Neutrophil (primary cell): ENCODE measurements around the gene FSD1.

Source experiments
- H3K27ac ChIP-seq: fragments of 200-600 bp; sonication (generic); 2 replicates; pipeline ENCODE4 v1.5.1; 2016; ENCODE audit warnings: mild to moderate bottlenecking, moderate library complexity
- H3K27me3 ChIP-seq: fragments of 200-600 bp; sonication (generic); 2 replicates; pipeline ENCODE4 v1.6.0; 2016; ENCODE audit warnings: mild to moderate bottlenecking
- H3K36me3 ChIP-seq: fragments of 200-600 bp; sonication (generic); 2 replicates; pipeline ENCODE4 v1.5.1; 2017
- H3K4me1 ChIP-seq, 2 experiments: fragments of 200-600 bp in 1 of 2; sonication (generic) in 1 of 2; 1 replicate in 1 of 2; 2 replicates in 1 of 2; pipeline versions ENCODE4 v1.5.1 to v1.6.1; 2013 to 2016; ENCODE audit warnings: low read depth in 1 of 2, low read length in 1 of 2, mild to moderate bottlenecking in 1 of 2, moderate library complexity in 1 of 2; ENCODE audit not compliant: control insufficient read depth in 1 of 2, insufficient read depth in 1 of 2
- H3K4me3 ChIP-seq, 2 experiments: fragments of 200-600 bp in 1 of 2; sonication (generic) in 1 of 2; 1 replicate in 1 of 2; 2 replicates in 1 of 2; pipeline ENCODE4 v1.5.1; 2013 to 2016; ENCODE audit warnings: low read depth in 1 of 2, low read length in 1 of 2, mild to moderate bottlenecking in 1 of 2, moderate library complexity in 1 of 2
- H3K9me3 ChIP-seq: fragments of 200-600 bp; sonication (generic); 2 replicates; pipeline ENCODE4 v1.5.1; 2016
- TF ChIP-seq, protein P1 (sequence below): fragments of 200-600 bp; sonication (generic); IDR thresholded peaks from 2 replicates; pipeline ENCODE4 v1.5.1; 2016; ENCODE audit warnings: antibody characterized with exemption

Gene FSD1

DNA sequence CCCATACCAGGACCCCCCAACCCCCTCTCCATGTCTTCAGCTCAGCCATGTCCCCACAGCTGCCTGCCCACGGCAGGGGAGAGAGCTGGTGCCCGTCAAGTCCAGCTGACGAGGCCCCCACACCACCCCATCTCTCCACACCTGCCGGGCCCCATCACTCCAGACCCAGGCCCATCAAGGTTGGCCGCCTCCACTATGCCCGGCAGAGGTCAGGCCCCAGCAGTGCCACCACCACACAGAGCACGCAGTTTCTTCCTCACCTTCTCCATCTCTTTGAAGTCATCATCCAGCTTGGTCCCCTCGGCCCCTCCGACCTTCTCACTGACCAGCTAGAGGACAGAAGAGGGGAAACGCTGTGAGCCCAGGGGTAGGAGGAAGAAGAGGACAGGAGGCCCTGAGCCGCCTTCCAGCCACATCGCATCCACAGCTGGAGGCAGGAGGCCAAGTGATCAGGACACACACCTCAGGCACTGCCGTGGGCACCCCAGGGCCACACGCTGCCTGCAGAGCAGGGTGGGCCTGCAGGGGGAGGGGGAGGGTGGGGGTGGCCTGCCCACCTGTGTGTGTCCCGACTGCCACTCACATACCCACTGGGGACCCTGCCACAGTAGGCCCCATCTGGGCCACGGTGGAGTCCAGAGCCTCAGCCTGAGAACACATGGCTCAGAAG is 62.4 kb downstream of the FSD1 start:
- H3K27ac ChIP-seq: no peak overlapping the region
- H3K4me3 ChIP-seq: no peak overlapping the region
- no peaks in the 10 kb centered on the region for H3K27me3 ChIP-seq
- TF ChIP-seq, protein P1, sequence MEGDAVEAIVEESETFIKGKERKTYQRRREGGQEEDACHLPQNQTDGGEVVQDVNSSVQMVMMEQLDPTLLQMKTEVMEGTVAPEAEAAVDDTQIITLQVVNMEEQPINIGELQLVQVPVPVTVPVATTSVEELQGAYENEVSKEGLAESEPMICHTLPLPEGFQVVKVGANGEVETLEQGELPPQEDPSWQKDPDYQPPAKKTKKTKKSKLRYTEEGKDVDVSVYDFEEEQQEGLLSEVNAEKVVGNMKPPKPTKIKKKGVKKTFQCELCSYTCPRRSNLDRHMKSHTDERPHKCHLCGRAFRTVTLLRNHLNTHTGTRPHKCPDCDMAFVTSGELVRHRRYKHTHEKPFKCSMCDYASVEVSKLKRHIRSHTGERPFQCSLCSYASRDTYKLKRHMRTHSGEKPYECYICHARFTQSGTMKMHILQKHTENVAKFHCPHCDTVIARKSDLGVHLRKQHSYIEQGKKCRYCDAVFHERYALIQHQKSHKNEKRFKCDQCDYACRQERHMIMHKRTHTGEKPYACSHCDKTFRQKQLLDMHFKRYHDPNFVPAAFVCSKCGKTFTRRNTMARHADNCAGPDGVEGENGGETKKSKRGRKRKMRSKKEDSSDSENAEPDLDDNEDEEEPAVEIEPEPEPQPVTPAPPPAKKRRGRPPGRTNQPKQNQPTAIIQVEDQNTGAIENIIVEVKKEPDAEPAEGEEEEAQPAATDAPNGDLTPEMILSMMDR: no peak
- H3K4me1 ChIP-seq: peaks cover 34 to 38% of the 10 kb centered on the region in 2 experiments
- H3K36me3 ChIP-seq: peaks cover 60% of the 10 kb centered on the region
- H3K9me3 ChIP-seq: no peaks in the 10 kb centered on the region

DNA sequence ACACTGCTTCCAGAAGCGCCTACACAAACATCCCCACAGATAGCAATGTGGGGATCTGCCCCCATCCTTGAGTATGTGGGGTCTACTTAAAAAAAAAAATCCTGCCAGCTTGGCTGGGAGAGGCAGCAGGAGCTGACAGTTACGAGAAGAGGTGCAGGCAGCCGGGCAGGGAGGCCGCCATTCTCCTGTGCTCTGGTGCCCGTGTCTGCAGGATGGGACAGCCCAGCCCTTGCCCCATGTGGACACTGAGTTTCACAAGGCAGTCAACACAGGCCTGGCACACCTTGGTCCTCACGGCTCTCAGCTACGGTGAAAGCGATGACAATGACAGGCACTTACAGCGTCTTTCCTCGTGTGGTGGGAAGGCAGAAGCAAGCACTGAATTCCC is 62.9 kb downstream of the FSD1 start:
- TF ChIP-seq, protein P1: no peak
- Histone ChIP-seq H3K4me3 (no peak overlapping the region), H3K27me3 (no peaks in the 10 kb centered on the region), H3K36me3 (peaks cover 55% of the 10 kb centered on the region), H3K27ac (no peak overlapping the region), H3K9me3 (no peaks in the 10 kb centered on the region), H3K4me1 (peaks cover 34 to 40% of the 10 kb centered on the region in 2 experiments)

DNA sequence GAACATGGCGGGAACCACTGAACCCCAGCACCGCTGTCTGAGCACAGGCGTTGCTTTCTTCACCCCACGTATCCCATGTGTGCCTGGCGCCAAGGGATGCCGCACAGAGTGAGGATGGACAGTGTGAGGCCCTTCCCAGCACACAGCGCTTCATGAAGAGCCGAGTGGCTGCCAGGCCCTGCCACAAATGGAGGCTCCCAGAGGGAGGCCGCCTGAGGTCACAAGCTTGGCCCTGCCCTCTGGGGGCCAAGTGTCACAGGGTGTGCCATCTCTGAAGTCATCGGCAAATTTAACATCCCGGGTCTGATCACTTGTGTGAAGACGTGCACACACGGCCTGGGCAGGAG is 63.4 kb downstream of the FSD1 start:
- Histone ChIP-seq H3K4me1 (peaks cover 34 to 40% of the 10 kb centered on the region in 2 experiments), H3K4me3 (no peak overlapping the region), H3K27ac (peak overlapping the region; percentile 82), H3K9me3 (no peaks in the 10 kb centered on the region), H3K36me3 (peaks cover 50% of the 10 kb centered on the region), H3K27me3 (no peaks in the 10 kb centered on the region)
- TF ChIP-seq, protein P1: no peak

DNA sequence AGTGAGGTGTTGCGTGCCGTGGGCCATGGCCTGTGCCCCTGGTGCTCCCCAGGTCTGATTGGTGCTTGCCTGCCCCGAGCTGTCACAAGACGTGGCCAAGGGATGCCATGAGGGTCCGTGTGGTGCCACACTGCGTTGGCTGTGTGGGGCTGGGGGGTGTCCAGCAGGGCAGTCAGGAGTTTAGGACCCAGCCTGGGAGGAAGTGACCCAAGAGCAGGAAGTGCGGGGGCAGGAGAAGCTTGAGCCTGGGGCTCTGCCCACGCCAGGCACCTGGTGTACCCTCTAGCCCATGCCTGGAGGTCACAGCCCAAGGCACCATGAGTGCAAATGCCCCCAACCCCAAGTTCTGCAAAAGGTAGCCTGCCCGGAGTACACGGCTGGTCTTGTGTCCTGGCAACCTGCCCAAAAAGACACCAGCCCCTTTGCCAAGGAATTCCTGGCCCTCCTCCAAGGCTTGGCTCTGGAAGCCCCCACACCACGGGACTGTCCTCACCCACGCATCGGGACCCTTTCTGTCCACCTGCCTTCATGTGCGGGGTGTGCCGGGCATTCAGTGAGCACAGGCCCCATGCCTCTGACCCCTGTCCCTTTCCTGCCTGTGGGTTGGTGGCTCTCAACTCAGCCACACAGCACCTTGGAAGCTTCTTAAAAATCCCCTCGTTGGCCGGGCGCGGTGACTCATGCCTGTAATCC is 63.9 kb downstream of the FSD1 start:
- TF ChIP-seq, protein P1: no peak
- Histone ChIP-seq H3K27ac (peak overlapping the region; percentile 82), H3K27me3 (no peaks in the 10 kb centered on the region), H3K9me3 (no peaks in the 10 kb centered on the region), H3K4me1 (peaks cover 34 to 41% of the 10 kb centered on the region in 2 experiments), H3K36me3 (peaks cover 45% of the 10 kb centered on the region), H3K4me3 (no peak overlapping the region)

DNA sequence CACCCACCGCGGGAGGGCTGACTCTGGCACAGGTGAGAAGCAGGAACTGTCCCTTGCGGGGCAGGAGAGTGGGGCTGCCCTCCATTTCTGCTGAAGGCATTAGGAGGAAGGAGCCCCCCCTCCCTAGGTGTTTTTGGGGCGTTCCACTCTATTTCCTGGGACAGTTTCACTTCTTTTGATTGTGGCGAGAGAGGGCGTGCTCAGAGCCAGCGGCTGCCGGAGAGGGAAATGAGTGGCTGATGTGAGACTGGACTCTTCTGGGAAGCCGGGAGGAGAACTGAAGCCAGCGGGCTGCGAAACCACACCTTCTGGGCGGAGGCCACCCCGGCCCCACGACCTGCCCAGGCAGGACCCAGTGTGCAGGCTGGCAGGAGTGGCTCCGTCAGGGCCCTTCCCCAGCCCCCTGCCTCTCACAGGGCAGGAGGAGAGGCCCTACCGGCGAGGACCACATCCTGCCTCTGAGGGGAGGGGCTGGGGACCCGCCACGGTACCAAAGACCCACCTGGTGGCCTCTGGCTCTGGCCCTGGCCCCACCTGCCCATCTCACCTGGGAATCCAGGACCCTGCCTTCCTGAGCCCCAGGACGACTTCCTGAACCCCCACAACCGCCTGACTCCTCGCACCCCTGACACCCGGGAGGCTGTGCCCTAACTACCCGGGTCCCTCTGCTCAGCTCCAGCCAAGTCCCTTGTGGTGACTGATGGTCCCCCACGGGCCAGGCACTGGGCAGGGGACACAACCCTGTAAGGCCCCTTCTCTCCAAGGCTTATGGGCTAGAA is 64.9 kb downstream of the FSD1 start:
- H3K4me3 ChIP-seq: peak overlapping the region; percentile 36 to 38
- peak overlapping the region; percentile 82 for H3K27ac ChIP-seq
- TF ChIP-seq, protein P1: no peak
- no peaks in the 10 kb centered on the region for H3K9me3 ChIP-seq
- H3K27me3 ChIP-seq: no peaks in the 10 kb centered on the region
- H3K36me3 ChIP-seq: peaks cover 35% of the 10 kb centered on the region
- H3K4me1 ChIP-seq: peaks cover 43 to 51% of the 10 kb centered on the region in 2 experiments
